Measurements from ENCODE around the gene TMCC1. TPM values are rescaled to one million over a fixed set of nuclear protein-coding genes. Genes with fewer than 3 reads are reported as not detected.
"Not testable (repeated sequence)": the region's sequence is repeated elsewhere in the genome, so short reads cannot be mapped to it uniquely, and the experiment has no call there.

TMCC1 gene
- total RNA-seq, 2 donors from 2014 or later: 21.5 to 34.5 TPM

- Mint-ChIP-seq H3K4me3 (no peak overlapping the region), H3K4me1 (ENCODE audit: low read depth in 2 of 2) (peaks cover 15 to 30% of the 10 kb centered on the region in 2 donors), H3K27me3 (no peaks in the 10 kb centered on the region), H3K36me3 (no peaks in the 10 kb centered on the region), H3K27ac (no peak overlapping the region), H3K9me3 (no peaks in the 10 kb centered on the region)
- DNase-seq (ENCODE audit: low spot score) (no peak), ATAC-seq (no peak)
Observed at GRCh38 chr3:129614927-129615363, 278.6 kb downstream of the TMCC1 start.

GRCh38 chr3:129614435-129614834 is 279.1 kb downstream of the TMCC1 start:
- H3K27me3 Mint-ChIP-seq: no peaks in the 10 kb centered on the region
- H3K27ac Mint-ChIP-seq: no peak overlapping the region
- no peak overlapping the region for H3K4me3 Mint-ChIP-seq
- H3K9me3 Mint-ChIP-seq: no peaks in the 10 kb centered on the region
- H3K36me3 Mint-ChIP-seq: no peaks in the 10 kb centered on the region
- no peak for ATAC-seq
- DNase-seq (ENCODE audit: low spot score): no peak
- peaks cover 15 to 35% of the 10 kb centered on the region in 2 donors for H3K4me1 Mint-ChIP-seq (ENCODE audit: low read depth in 2 of 2)

- DNase-seq (ENCODE audit: low spot score): no peak
- ATAC-seq: no peak
- no peak overlapping the region for H3K27ac Mint-ChIP-seq
- H3K27me3 Mint-ChIP-seq: peaks cover 5 to 6% of the 10 kb centered on the region in 2 donors
- H3K4me3 Mint-ChIP-seq: no peak overlapping the region
- H3K9me3 Mint-ChIP-seq: no peaks in the 10 kb centered on the region
- H3K36me3 Mint-ChIP-seq: no peaks in the 10 kb centered on the region
- H3K4me1 Mint-ChIP-seq (ENCODE audit: low read depth in 2 of 2): peaks cover 21 to 37% of the 10 kb centered on the region in 2 donors
Observed at GRCh38 chr3:129613367-129613740, 280.2 kb downstream of the TMCC1 start.

GRCh38 chr3:129612534-129613366 is 280.8 kb downstream of the TMCC1 start:
- Mint-ChIP-seq H3K9me3 (no peaks in the 10 kb centered on the region), H3K4me3 (no peak overlapping the region), H3K4me1 (ENCODE audit: low read depth in 2 of 2) (peaks cover 22 to 38% of the 10 kb centered on the region in 2 donors), H3K27ac (no peak overlapping the region), H3K27me3 (peaks cover 6 to 8% of the 10 kb centered on the region in 2 donors), H3K36me3 (no peaks in the 10 kb centered on the region)
- ATAC-seq (no peak), DNase-seq (ENCODE audit: low spot score) (no peak)

GRCh38 chr3:129611812-129612533 is 281.5 kb downstream of the TMCC1 start:
- H3K27ac Mint-ChIP-seq: no peak overlapping the region
- peaks cover 6 to 14% of the 10 kb centered on the region in 2 donors for H3K27me3 Mint-ChIP-seq
- H3K4me3 Mint-ChIP-seq: no peak overlapping the region
- H3K36me3 Mint-ChIP-seq: no peaks in the 10 kb centered on the region
- DNase-seq (ENCODE audit: low spot score) (no peak), ATAC-seq (no peak)
- H3K4me1 Mint-ChIP-seq (ENCODE audit: low read depth in 2 of 2): peaks cover 28 to 40% of the 10 kb centered on the region in 2 donors
- no peaks in the 10 kb centered on the region for H3K9me3 Mint-ChIP-seq

GRCh38 chr3:129611446-129611800 is 282.1 kb downstream of the TMCC1 start:
- Mint-ChIP-seq H3K4me3 (no peak overlapping the region), H3K4me1 (ENCODE audit: low read depth in 2 of 2) (peaks cover 30 to 42% of the 10 kb centered on the region in 2 donors), H3K36me3 (no peaks in the 10 kb centered on the region), H3K27me3 (peaks cover 6 to 15% of the 10 kb centered on the region in 2 donors), H3K9me3 (no peaks in the 10 kb centered on the region), H3K27ac (no peak overlapping the region)
- ATAC-seq (no peak), DNase-seq (ENCODE audit: low spot score) (no peak)

GRCh38 chr3:129610794-129611445 is 282.6 kb downstream of the TMCC1 start:
- H3K4me3 Mint-ChIP-seq; H3K9me3 Mint-ChIP-seq; ATAC-seq; H3K27ac Mint-ChIP-seq; H3K36me3 Mint-ChIP-seq; DNase-seq (ENCODE audit: low spot score): not testable (repeated sequence)
- H3K27me3 Mint-ChIP-seq: peaks cover 6 to 15% of the 10 kb centered on the region in 2 donors
- H3K4me1 Mint-ChIP-seq (ENCODE audit: low read depth in 2 of 2): peaks cover 30 to 42% of the 10 kb centered on the region in 2 donors

GRCh38 chr3:129610276-129610675 is 283.2 kb downstream of the TMCC1 start:
- Mint-ChIP-seq H3K4me3 (no peak overlapping the region), H3K9me3 (no peaks in the 10 kb centered on the region), H3K4me1 (ENCODE audit: low read depth in 2 of 2) (peaks cover 26 to 43% of the 10 kb centered on the region in 2 donors), H3K27me3 (peaks cover 10 to 15% of the 10 kb centered on the region in 2 donors), H3K36me3 (no peaks in the 10 kb centered on the region), H3K27ac (no peak overlapping the region)
- DNase-seq (ENCODE audit: low spot score) (no peak), ATAC-seq (no peak)

- Mint-ChIP-seq H3K9me3 (no peaks in the 10 kb centered on the region), H3K27ac (no peak overlapping the region), H3K4me3 (no peak overlapping the region), H3K36me3 (no peaks in the 10 kb centered on the region), H3K27me3 (peaks cover 10 to 15% of the 10 kb centered on the region in 2 donors), H3K4me1 (ENCODE audit: low read depth in 2 of 2) (peaks cover 28 to 39% of the 10 kb centered on the region in 2 donors)
- no peak for DNase-seq (ENCODE audit: low spot score)
- no peak for ATAC-seq
Observed at GRCh38 chr3:129609591-129610182, 283.8 kb downstream of the TMCC1 start.

GRCh38 chr3:129608936-129609590 is 284.4 kb downstream of the TMCC1 start:
- no peak for DNase-seq (ENCODE audit: low spot score)
- peaks cover 10 to 15% of the 10 kb centered on the region in 2 donors for H3K27me3 Mint-ChIP-seq
- peaks cover 34 to 43% of the 10 kb centered on the region in 2 donors for H3K4me1 Mint-ChIP-seq (ENCODE audit: low read depth in 2 of 2)
- no peaks in the 10 kb centered on the region for H3K36me3 Mint-ChIP-seq
- no peaks in the 10 kb centered on the region for H3K9me3 Mint-ChIP-seq
- H3K4me3 Mint-ChIP-seq: peak overlapping the region; percentile 16
- H3K27ac Mint-ChIP-seq: no peak overlapping the region
- no peak for ATAC-seq

GRCh38 chr3:129608087-129608935 is 285.2 kb downstream of the TMCC1 start:
- H3K4me3 Mint-ChIP-seq: peak overlapping the region; percentile 16
- DNase-seq (ENCODE audit: low spot score): no peak
- H3K9me3 Mint-ChIP-seq: no peaks in the 10 kb centered on the region
- no peaks in the 10 kb centered on the region for H3K36me3 Mint-ChIP-seq
- H3K27ac Mint-ChIP-seq: no peak overlapping the region
- ATAC-seq: no peak
- H3K4me1 Mint-ChIP-seq (ENCODE audit: low read depth in 2 of 2): peaks cover 34 to 45% of the 10 kb centered on the region in 2 donors
- H3K27me3 Mint-ChIP-seq: peaks cover 10 to 15% of the 10 kb centered on the region in 2 donors

- Mint-ChIP-seq H3K27me3 (peaks cover 10 to 15% of the 10 kb centered on the region in 2 donors), H3K27ac (peak overlapping the region in 1 of 2 donors; percentile 58), H3K36me3 (no peaks in the 10 kb centered on the region), H3K9me3 (no peaks in the 10 kb centered on the region), H3K4me1 (ENCODE audit: low read depth in 2 of 2) (peaks cover 36 to 45% of the 10 kb centered on the region in 2 donors), H3K4me3 (peak overlapping the region; percentile 91)
- no peak for DNase-seq (ENCODE audit: low spot score)
- no peak for ATAC-seq
Observed at GRCh38 chr3:129607391-129608068, 286.0 kb downstream of the TMCC1 start.

All from natural killer cell treated with Interleukin-12 subunit alpha and Interleukin-12 subunit beta and Interleukin-15 and Interleukin-18, amount 100 ng/mL, for 72 hours (primary cell).